HL-60/S4 treated with retinoic acid at 250 ng/mL for 4 days and 3 days (cell line): ENCODE measurements around the gene LRRC18.

Experiments used
- in situ Hi-C: fragments of 300-500 bp; cut with MboI; formaldehyde crosslinking; loops from 2 replicates; pipeline ENCODE4 v1.7.0; 2022; ENCODE audit warnings: low sequenced_read_pairs

Gene LRRC18

DNA sequence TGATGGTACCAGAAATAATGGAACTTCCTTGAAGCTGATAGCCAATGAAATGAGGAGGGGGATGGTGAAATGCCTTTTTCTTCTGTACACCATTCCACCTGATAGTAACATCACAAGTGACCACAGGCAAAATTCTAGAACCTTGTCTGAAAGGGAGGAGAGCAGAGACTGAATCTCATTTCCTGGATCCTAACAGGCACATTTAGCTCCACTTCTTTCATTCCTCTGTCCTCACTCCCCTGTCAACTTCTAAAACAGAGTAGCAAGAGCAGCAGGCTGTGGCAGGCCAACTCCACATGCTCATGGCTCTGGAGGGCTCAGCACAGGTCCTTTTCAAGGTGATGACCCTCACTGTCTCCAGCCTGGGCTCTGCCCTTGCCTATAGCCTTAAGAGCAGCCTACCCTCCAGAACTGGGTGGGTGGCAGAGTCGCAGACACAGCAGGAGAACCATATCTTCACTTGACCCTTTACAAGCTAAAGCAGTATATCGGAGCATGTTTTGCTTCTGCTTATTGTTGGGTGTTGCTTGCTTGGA, at the start of gene LRRC18:
Gene LRRC18 (minus strand): TSS at position 51 of the 536 bp plus-strand sequence. CDS start 25,685 bp downstream, outside the sequence.
- in situ Hi-C loops: no loop called here

DNA sequence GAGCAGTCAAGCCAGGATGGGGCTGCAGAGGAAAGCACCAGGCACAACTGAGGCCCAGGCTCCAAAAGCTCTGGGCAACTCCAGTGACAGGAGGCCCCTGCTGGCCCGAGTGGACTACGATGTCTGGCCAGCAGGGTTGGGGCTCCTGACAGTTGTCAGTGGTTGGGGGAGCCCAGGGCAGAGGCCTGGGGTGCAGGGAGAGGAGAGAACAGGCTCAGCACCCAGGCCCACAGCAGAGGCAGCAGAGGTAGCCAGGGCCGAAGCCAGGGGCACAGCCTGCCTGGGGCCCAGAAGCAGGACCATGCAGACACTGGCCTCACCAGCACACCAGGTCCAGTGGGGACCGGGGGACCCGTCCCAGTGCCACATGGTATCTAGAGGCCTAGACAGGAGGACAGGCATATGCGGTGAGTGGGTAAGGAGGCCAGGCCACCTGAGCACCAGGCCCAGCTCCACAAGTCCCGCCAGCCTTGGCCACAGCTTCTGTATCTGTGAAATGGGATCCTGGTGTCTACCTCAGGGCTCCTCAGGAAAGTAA, 46.0 kb upstream of the LRRC18 start:
- in situ Hi-C loops: loop anchor here (25.0 kb wide), 1 partner anchor 527 kb away; no protein-coding TSS in a partner anchor

DNA sequence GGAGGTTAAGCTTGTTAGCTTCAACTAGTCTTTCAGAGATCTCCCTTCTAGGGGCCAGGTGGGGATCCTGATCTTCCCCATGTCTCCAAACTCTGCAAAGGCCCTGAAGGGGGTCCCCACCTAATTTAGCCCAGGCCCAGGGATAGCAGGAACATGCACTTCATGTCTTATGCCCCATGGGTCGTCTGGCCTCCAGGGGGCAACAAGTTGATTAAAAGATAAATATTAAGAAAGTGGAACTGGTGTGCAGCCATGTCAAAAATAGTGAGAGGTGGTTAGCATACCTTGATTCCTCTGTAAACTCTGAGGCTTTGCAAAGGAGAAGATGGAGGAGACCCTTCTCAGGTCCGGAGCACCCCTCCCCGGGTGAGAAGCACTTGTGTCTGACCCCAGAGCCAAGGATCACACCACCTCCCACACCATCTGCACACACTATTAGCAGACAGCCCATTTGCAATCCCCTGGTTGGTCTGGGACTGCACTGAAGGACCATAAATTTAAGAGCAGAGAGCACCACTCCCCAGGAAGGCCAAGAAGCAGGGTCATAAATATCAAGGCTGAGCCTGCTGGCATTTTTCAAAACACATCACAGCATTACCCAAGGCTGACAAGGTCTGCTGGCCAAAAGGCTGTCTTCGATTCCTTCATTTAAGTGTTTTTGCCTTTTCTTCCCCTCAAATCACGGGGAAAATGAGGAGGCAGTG, 44.2 kb upstream of the LRRC18 start:
- in situ Hi-C loops: loop anchor here (25.0 kb wide), 1 partner anchor 529 kb away; no protein-coding TSS in a partner anchor

DNA sequence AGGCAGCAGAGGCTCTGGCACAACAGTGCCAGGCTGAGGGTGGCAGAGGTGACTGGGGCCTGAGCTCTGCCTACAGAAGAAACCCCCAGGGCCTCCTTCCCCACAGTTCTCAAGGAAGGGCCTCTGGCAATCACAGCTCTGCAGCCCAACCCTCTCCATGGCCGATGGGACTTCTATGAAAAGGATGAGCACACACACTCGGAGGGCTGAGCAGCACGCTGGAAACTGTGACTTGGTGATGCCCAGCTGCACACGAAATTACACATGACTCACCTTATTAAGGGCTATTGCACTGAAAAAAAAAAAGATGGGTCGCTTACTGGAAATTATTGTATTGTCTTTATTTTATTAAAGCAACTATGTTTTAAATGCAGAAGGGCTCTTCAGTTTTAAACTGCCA, 42.9 kb upstream of the LRRC18 start:
- in situ Hi-C loops: loop anchor here (25.0 kb wide), 1 partner anchor 530 kb away; no protein-coding TSS in a partner anchor

DNA sequence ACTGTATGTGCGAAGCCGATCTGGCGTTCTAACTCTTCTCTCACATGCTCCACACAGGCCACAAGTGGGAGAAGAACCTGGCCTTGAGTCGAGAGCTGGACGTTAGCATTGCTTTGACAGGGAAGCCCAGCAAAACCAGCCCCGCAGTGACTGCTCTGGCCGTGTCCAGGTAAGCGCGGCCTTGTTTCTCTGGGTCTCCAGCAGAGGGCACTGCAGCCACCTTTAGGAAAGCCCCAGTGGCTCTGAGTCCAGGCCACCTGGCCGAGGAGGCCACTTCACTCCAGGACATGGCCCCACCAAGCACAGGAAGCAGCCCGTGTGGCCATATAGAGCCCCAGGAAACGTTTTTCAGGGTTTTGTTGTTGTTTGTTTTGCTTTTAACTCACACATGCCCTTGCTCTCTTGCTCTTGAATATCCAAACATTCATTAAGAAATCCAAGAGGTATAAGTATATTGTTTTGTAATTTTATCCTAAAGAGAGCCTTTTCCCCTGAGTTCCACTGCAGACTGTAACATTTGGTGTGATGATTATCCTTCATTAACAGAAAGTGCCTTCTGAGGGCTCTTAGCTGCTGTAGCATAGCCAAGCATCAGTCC, 41.8 kb upstream of the LRRC18 start:
- in situ Hi-C loops: loop anchor here (25.0 kb wide), 1 partner anchor 531 kb away; no protein-coding TSS in a partner anchor

DNA sequence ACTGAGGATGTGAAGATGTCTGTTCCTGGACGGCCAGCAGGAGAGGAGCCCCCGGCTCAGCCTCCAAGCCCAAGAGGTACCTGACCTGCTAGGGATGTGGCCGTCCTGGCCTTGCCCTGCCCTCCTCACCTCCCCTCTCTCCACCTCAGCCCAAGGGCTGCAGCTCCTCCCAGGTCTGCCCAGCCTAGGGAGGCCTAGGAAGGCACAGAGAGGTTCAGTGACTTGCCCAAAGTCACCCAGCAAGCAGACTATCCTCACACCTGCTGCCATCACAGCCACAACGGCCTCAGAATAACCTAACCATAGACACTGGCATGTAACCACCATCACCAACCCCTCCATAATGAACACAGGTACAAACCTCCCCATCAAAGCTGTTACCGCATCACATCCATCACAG, 38.7 kb upstream of the LRRC18 start:
- in situ Hi-C loops: loop anchor here (25.0 kb wide), 1 partner anchor 534 kb away; no protein-coding TSS in a partner anchor

DNA sequence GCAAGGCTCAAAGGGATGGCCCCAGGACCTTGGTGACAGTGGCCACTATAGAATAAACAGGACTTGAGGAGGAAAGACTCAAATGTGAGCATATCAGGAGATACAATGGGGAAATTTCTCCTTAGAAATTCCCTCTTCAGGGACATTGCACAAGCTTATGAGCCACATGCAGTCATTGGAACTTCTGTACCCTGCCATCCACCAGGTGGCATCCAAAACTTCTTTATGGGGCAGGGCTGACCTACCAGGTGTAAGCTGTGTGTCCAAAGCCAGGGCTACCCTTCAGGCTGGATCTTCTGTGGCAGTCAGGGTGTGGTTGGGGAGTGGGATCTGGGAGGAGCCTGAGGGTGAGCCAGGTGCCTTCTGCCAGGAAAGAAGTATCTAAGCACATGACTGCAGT, 36.6 kb upstream of the LRRC18 start:
- in situ Hi-C loops: loop anchor here (25.0 kb wide), 1 partner anchor 536 kb away; no protein-coding TSS in a partner anchor

DNA sequence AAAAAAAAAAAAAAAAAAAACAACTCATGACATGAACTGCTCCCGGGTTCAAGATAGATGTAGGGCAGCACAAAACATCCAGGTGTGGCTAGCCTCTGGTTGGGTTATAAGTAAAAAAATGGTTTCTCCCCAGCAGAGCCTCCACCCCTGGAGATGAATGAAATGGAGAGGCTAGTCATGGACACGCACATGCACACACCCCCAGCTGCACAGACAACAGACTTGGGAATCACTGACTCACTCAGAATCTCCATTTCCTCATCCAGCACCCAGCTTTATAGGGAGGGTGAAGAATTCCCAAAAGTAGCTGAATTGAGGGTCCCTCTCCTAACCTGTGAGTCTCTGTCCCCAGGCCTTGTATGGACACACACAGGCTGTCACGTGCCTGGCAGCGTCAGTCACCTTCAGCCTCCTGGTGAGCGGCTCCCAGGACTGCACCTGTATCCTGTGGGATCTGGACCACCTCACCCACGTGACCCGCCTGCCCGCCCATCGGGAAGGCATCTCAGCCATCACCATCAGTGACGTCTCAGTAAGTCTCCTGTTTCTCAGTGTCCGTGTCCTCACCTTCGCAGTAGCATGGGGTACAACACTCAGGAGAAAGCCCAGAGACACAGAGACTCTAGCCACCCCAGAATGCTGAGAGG, 35.0 kb upstream of the LRRC18 start:
- in situ Hi-C loops: loop anchor here (25.0 kb wide), 1 partner anchor 538 kb away; no protein-coding TSS in a partner anchor

DNA sequence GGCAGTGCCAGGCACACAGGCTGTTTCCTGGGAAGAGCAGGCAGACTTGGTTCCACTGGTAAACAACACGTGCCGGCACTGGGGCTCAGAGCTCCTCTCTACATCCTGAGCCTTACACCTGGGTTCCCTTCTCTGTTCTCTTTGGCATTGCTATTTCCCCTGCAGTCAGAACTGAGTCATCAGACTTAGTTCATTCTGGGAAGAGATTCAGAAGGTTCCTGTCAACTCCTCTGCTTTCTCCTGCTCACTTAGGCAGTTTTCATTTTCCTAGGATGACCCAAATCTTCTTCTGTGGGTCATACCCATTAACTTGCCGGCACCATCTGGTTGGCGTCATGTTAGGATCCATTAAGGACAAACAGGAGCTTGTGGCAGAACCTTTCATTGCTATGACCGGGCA, 33.4 kb upstream of the LRRC18 start:
- in situ Hi-C loops: no loop called here

DNA sequence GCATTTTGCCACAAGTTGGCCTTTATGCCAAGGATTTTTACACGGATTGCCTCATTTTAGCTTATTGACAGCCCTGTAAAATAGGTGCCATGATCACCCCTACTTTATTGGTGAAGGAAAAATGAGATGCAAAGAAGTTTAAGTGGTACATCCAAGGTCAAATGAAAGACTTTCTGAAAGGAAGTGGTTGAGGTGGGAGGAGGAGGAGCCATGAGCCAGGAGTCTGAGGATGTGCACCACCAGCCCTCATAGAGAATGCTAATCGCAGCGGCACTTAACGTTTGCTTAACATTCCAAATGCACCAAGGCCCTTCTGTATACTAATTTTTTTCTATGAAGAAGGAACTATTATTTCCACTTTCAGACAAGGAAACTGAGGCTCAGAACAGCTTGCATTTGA, 31.0 kb upstream of the LRRC18 start:
- in situ Hi-C loops: no loop called here

DNA sequence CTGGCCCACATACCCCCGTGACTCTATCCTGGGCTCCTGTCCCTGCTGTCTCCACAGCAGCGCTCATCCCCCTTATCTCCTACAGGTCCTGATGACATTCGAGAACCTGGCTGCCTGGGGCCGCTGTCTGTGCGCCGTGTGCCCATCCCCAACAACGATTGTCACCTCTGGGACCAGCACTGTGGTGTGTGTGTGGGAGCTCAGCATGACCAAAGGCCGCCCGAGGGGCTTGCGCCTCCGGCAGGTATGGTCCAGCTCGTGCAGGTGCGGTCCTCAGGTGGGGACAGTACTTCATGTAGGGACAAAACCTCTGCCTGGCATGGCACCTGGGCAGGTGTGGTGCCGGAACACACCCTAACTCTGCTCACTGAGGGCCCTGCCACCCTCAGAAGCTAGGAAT, 30.4 kb upstream of the LRRC18 start:
- in situ Hi-C loops: no loop called here

DNA sequence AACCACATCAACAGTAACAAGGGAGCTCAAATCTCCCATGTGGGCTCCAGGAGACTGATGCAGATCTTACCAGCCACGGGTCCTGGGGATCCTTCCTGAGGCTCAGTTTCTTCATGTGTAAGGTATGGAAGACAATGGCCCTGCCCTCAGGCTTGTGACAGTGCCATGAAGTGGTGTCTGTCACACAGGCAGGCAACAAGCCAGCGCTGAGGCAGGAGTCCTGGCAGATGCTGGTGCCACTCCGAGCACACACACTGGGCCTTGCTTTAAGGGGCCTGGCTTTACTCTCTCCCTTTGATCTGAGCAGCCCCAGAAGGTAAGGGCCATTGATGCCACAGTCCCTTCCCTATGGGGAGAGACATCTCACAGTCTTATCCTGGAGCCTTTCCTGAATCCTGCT, 28.4 kb upstream of the LRRC18 start:
- in situ Hi-C loops: no loop called here

DNA sequence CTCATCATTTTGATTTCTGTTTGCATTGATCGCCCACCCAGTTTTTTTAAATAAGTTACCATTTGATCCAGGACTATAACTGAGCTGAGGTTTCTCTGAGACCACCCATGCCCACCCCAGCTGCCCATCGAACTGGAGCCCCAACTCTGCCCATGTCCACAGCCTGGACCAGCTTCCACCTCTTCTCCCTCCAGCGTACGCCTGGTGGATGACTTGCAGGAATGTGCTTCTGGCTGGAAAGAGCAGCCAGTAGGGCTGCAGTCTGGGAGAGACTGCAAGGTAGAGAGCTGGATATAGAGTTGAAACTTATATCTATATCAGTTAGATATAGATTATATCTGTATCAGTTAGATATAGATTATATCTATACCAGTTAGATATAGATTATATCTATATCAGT, 25.8 kb upstream of the LRRC18 start:
- in situ Hi-C loops: no loop called here

DNA sequence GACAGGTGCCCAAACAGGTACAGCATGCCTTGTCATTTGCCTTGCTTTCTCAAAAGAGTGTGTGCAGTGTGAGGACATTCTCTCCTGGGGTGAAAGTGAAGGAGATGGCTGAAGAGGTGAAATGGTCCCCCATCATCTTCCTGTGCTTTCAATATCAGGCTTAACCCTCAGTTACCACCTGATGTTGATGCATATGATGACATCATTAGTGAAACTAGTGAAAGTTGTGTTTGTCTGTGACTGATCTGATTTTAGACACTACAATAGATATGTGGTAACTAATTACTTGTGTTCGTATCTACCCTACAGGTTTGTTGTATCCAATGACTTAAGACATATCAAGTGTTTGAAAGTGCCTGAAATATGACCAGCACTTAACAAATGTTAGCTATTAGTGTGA, 24.4 kb upstream of the LRRC18 start:
- in situ Hi-C loops: no loop called here

DNA sequence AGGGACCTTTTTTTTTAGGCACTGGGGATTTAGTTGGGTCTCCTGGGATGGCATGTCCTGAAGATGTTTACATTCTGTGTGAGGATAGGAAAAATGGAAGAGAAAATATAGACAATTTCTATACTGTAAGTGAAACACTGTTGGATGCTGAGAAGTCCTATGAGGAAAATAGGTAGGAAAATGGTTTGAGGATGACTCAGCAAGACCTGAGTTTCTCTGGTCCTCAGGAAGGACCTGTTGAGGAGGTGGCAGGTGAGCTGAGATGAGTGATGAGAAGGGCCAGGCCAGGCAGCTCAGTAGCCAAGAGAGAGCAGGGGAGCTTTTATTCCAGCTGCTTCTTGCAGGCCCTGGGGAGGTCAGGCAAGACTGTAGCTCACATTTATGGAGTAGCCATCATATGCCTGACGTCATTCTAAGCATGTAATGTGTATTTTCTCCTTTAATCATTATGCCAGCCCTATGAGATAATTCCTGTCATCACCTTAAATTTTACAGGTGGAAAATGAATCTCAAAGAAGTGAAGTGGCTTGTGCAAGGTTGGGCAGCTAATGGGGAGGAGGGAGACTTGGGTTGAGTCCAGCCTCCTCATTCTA, 19.1 kb upstream of the LRRC18 start:
- in situ Hi-C loops: no loop called here

DNA sequence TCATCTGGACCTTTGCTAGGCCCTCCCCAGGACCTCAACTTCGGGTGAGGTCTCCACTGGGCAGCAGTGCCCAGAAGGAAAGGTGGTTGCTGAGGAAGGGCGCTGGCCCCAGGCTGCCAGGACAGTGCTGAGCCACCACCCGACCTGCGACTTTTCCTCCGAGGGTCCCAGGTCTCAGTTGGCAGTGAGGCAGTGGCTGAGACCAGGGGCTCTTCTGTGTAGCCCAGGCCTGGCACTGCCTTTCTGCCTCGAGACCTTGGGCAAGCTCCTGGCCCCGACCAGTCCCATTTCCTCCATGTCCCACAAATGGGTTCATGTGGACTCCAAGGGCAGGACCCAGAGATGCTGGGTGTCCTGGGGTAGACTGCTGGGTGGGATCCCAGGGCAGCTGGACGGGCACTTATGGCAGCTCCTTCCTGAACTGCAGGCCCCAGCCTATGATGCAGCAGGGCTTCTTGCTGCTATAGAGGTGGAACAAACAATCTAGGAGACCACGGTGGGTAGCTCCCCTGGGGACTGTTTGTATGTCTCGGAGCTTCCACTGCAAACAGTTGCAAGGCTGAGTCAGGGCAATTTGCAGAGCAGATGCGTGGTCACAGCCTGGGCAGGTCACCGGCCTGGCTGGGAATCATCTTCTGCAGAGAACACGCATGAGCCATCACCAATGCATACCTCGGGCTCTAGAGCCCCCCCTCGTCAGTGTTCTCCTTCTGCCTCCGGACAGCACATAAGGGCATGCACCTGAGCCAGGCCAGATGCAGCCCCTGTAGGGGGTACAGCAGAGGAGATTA, 17.9 kb upstream of the LRRC18 start:
- in situ Hi-C loops: no loop called here

DNA sequence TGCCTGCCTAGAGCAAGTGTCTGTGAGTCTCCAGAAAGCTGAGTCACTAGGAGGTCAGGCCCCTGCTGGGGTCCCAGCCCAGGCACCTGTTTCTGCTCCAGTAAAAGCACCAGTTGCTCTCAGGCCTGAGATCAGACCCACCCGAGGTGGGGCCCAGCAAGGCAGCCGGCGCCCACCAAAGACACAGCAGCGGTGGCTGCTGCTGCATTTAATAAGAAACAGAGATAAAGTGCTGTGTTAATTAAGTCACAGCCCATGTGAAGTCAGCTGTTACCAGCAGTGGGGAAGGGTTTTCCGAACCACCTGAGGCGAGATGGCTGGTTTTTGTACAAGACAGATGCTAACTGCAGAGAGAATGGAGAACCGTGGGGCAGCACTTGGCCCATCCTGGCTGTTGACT, 12.1 kb upstream of the LRRC18 start:
- in situ Hi-C loops: no loop called here

DNA sequence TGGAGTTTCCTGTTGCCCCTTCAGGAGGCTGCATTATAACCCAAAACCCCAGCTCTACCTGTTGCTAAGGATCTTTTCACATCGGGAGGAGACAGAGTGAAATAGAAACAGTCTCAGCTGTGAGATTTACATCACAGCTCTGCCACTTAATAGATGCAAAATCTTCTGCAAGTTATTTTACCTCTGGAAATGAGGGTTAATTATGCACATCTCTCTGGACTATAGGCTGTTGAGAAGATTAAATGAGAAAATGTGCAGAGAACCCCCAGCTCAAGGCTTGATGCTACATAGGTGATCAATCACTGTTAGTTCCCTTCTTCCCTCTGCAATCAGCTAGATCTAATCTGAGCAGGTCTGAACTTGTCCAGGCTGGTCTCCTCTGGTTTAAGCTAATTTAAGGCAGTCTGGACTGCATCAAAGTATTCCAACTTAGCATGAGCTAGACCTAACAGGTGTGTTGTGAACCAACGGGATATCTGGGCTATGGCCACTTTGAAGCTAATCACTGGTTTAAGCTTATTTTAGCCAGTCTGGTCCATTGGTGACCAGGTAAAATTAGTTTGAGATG, 8.9 kb upstream of the LRRC18 start:
- in situ Hi-C loops: no loop called here

DNA sequence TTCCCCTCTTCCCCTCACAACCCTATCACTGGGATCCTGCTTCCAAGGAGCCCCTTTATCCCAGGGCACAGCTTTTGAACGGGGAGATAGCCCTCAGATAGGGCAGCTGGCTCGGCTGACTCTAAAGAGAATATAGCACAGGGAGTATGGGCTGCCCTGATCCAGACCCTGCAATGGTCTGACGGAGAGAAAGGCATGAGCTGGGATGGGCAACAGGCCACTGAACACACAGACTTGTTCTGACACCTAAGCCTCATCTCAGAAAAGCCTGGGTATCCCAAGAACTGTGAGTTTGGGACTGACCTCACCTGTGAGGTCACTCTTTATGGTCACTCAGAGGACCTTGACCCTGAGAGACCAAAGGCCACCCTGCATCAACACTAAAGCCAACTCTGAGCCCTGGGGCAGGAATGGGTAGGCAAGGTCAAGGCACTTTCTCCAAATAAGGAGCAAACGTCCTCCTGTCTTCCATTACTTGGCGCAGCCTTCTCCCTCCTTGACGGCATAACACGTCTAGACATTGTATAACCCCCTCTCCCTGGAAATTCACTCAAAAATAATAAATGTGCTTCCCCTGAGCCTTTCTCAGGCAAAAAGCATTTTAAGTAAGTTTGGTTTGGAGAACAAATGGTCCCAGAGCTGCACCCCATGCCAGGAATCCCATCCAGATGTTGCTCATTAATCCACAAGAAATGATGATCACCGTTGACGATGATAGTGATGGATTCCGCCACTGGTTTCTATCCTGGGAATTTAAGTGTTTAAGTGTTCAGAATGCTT, 8.2 kb upstream of the LRRC18 start:
- in situ Hi-C loops: no loop called here
